ENCODE measurements around the gene ST7L.

DNA sequence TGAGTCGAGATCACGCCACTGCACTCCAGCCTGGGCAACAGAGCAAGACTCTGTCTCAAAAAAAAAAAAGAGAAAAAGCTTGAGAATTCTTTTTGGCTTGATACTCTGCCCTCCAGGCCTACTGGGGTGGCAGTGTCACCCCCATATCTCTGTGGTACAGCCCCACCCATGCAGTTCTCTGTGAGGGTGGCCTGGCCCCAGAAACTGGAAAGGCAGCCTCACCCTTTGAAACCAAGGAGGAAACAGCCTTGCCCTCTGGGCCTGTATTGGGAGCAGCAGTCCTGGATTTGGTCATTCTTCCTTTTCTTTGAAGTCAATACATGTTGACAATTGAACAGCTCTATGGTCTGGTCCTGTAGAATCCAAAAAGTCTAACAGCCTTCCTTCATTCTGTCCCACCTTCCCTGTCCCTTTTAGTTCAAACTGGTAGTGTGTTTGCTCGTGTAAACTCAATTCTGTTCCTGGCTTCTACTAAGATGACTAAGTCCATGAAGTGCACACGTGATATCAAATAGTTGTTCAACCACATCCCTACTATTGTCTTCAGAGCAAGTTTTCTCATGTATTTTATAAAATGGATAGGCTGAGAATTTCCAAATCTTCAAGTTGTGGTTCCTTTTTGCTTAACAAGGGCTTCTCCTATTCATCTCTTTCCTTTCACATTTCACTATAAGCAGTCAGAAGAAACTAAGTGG lies 13.2 kb downstream of the ST7L start:
- TF ChIP-seq, protein P1, sequence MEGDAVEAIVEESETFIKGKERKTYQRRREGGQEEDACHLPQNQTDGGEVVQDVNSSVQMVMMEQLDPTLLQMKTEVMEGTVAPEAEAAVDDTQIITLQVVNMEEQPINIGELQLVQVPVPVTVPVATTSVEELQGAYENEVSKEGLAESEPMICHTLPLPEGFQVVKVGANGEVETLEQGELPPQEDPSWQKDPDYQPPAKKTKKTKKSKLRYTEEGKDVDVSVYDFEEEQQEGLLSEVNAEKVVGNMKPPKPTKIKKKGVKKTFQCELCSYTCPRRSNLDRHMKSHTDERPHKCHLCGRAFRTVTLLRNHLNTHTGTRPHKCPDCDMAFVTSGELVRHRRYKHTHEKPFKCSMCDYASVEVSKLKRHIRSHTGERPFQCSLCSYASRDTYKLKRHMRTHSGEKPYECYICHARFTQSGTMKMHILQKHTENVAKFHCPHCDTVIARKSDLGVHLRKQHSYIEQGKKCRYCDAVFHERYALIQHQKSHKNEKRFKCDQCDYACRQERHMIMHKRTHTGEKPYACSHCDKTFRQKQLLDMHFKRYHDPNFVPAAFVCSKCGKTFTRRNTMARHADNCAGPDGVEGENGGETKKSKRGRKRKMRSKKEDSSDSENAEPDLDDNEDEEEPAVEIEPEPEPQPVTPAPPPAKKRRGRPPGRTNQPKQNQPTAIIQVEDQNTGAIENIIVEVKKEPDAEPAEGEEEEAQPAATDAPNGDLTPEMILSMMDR (IDR thresholded peaks at IDR 0.05; ENCODE audit: low read length) = no peak
- TF ChIP-seq EZH2 (optimal IDR thresholded peaks at IDR 0.05; ENCODE audit: low read depth, low read length) = no peak
- no peak for TF ChIP-seq EZH2phosphoT487 (IDR thresholded peaks at IDR 0.05; ENCODE audit: low read length)
